Stimulated activated effector memory CD8-positive, alpha-beta T cell treated with anti-CD3 and anti-CD28 coated beads, Interleukin-12 subunit alpha, Interleukin-12 subunit beta, amount 100 ng/mL, for 72 hours (primary cell): ENCODE measurements around the gene CIDEB.
A peak's percentile ranks its signal among the peaks of the same experiment; 100 is the strongest.

Experiments
- ATAC-seq: fragments of 150-1000 bp; cut with Tn5 transposase; 2 replicates; pipeline ENCODE4 v1.10.0; 2021
- DNase-seq, 2 donors: peaks; one replicate each; pipeline ENCODE4 v3.0.0; 2021 to 2022; ENCODE audit warnings: low spot score in 2 of 2
- H3K27ac Mint-ChIP-seq: one replicate; pipeline ENCODE4 v1.8.0; 2022; ENCODE audit warnings: mild to moderate bottlenecking, mixed read lengths
- H3K36me3 Mint-ChIP-seq: one replicate; pipeline ENCODE4 v1.8.0; 2022; ENCODE audit warnings: mild to moderate bottlenecking, mixed read lengths
- H3K4me1 Mint-ChIP-seq: one replicate; pipeline ENCODE4 v1.8.0; 2022; ENCODE audit warnings: mixed read lengths
- H3K4me3 Mint-ChIP-seq: one replicate; pipeline ENCODE4 v1.8.0; 2022; ENCODE audit warnings: mild to moderate bottlenecking, mixed read lengths
- H3K9me3 Mint-ChIP-seq: one replicate; pipeline ENCODE4 v1.8.0; 2022; ENCODE audit warnings: mixed read lengths

The CIDEB gene

DNA sequence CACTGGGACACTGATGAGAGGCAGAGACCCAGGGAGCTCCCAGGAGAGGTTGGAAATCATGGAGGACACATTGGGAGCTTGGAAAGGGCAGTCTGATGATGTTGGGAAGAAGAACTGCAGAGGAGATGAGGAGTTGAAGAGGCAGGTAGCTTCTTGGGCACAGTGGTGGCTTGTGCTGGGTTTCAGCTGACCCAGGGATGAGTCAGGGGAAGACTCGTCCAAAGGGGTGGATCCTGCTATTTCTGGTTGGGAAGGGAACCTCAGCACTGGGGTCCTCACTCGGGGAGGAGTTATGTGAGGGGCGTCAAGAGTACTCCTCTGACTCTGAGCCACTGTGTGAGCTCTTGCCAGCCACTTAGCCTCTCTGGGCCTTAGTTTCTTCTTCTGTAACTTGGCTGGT is 15.6 kb upstream of the CIDEB start:
- no peak overlapping the region for H3K4me3 Mint-ChIP-seq
- DNase-seq (no peak), ATAC-seq (no peak)
- H3K9me3 Mint-ChIP-seq = no peaks in the 10 kb centered on the region
- H3K36me3 Mint-ChIP-seq = no peaks in the 10 kb centered on the region
- peak overlapping the region; percentile 2 for H3K27ac Mint-ChIP-seq
- peaks cover 20% of the 10 kb centered on the region for H3K4me1 Mint-ChIP-seq

DNA sequence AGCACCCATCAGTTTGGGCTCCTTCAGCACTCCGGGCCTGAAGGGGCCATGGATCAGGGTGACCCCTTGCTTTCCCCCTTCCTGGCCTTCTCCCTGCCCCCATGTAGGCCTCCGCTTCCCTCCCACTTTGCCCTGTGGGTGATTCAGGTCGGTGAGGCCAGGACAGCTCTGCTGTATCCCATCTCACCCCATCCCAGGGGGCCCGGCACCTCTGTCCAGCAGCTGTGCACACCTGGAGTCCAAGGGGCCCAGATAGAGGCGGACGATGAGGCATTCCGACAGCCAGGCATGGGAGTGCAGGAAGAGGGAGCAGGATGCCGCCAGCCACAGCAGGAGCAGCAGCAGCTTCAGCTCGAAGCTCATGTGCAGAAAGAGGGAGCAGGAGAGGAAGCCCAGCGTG is 14.9 kb upstream of the CIDEB start:
- Mint-ChIP-seq H3K9me3 (no peaks in the 10 kb centered on the region), H3K4me1 (peaks cover 15% of the 10 kb centered on the region), H3K27ac (peak overlapping the region; percentile 2), H3K36me3 (no peaks in the 10 kb centered on the region), H3K4me3 (no peak overlapping the region)
- no peak for DNase-seq
- ATAC-seq = no peak

DNA sequence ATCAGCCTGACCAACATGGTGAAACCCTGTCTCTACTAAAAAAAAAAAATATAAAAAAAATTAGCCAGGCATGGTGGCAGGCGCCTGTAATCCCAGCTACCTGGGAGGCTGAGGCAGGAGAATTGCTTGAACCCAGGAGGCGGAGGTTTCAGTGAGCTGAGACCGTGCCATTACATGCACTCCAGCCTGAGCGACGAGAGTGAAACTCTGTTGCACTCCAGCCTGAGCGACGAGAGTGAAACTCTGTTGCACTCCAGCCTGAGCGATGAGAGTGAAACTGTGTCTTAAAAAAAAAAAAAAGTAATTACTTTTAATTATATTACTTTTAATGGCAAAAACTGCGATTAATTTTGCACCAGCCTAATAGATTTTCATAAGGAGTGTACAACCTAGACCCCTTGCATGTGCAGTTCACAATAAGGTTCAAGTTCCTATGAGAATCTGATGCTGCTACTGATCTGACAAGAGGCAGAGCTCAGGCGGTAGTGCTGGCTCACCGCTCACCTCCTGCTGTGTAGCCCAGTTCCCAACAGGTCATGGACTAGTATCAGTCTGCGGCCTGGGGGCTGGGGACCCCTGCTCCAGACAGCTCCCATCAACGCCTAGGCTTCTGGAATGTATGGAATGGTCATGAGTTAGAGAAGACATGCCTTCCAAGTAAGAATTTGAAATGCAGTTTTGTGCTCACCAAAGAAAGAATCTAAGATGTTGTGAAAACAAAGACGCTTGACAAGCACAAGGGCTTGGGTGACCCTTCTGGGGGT is 13.6 kb upstream of the CIDEB start:
- peaks cover 14% of the 10 kb centered on the region for H3K4me1 Mint-ChIP-seq
- ATAC-seq = no peak
- no peaks in the 10 kb centered on the region for H3K9me3 Mint-ChIP-seq
- H3K4me3 Mint-ChIP-seq = no peak overlapping the region
- no peak overlapping the region for H3K27ac Mint-ChIP-seq
- DNase-seq = no peak
- H3K36me3 Mint-ChIP-seq = no peaks in the 10 kb centered on the region

DNA sequence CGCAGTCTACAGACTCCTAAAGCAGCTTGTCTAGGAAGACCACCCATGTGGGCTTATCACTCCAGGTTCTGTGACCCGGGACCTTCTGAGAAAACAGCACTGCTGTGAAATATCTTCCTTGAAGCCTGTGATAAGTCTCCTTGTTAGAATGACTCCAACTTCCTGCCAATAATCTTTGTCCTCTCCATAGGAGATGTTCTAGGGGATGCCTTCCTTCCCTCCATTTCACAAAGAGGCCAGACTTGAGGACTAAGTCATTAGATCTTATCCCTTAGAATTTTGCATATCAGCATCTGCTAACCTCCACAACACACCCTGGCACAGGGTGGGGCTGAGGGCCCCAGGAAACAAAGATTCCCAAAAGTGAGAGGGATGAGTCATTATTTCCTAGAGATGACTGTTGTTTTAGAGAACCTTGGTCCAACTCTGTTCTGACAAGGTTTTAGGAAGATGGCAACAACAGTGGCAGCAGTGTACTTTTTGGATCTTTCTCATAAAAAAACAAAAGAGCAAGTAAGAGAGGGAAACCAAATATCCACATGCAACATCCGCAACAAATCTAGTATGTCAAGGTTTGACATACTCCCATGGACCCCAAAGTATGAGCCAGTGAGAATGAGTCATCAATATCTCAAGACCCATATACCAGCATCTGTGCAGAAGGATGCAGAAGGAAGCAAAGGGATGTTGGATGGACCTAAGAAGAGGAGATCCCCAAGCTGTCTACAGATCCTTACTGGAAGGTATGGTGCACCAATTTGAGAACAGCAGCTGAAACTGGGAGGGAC is 9.6 kb upstream of the CIDEB start:
- Mint-ChIP-seq H3K36me3 (peaks cover 2% of the 10 kb centered on the region), H3K4me3 (no peak overlapping the region), H3K4me1 (peaks cover 46% of the 10 kb centered on the region), H3K9me3 (no peaks in the 10 kb centered on the region), H3K27ac (peak overlapping the region; percentile 65)
- DNase-seq (no peak), ATAC-seq (no peak)

DNA sequence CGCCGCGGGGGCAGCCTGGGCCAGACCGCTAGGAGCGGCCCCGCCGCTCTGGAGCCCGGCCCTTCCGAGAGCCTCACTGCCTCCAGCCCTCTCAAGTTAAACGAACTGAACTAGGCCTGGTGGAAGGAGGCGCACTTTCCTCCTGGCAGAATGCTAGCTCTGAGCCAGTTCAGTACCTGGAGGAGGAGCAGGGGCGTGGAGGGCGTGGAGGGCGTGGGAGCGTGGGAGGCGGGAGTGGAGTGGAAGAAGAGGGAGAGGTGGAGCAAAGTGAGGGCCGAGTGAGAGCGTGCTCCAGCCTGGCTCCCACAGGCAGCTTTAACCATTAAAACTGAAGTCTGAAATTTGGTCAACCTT is 8.8 kb upstream of the CIDEB start:
- Mint-ChIP-seq H3K4me1 (peaks cover 51% of the 10 kb centered on the region), H3K36me3 (peaks cover 7% of the 10 kb centered on the region), H3K4me3 (no peak overlapping the region), H3K9me3 (no peaks in the 10 kb centered on the region), H3K27ac (peak overlapping the region; percentile 65)
- no peak for ATAC-seq
- DNase-seq = no peak

DNA sequence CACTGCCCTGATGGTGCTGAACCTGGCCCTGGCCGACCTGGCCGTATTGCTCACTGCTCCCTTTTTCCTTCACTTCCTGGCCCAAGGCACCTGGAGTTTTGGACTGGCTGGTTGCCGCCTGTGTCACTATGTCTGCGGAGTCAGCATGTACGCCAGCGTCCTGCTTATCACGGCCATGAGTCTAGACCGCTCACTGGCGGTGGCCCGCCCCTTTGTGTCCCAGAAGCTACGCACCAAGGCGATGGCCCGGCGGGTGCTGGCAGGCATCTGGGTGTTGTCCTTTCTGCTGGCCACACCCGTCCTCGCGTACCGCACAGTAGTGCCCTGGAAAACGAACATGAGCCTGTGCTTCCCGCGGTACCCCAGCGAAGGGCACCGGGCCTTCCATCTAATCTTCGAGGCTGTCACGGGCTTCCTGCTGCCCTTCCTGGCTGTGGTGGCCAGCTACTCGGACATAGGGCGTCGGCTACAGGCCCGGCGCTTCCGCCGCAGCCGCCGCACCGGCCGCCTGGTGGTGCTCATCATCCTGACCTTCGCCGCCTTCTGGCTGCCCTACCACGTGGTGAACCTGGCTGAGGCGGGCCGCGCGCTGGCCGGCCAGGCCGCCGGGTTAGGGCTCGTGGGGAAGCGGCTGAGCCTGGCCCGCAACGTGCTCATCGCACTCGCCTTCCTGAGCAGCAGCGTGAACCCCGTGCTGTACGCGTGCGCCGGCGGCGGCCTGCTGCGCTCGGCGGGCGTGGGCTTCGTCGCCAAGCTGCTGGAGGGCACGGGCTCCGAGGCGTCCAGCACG is 8.2 kb upstream of the CIDEB start:
- no peak for ATAC-seq
- peak overlapping the region; percentile 65 for H3K27ac Mint-ChIP-seq
- DNase-seq = no peak
- H3K4me1 Mint-ChIP-seq = peaks cover 52% of the 10 kb centered on the region
- no peaks in the 10 kb centered on the region for H3K9me3 Mint-ChIP-seq
- H3K4me3 Mint-ChIP-seq = no peak overlapping the region
- H3K36me3 Mint-ChIP-seq = peaks cover 7% of the 10 kb centered on the region

DNA sequence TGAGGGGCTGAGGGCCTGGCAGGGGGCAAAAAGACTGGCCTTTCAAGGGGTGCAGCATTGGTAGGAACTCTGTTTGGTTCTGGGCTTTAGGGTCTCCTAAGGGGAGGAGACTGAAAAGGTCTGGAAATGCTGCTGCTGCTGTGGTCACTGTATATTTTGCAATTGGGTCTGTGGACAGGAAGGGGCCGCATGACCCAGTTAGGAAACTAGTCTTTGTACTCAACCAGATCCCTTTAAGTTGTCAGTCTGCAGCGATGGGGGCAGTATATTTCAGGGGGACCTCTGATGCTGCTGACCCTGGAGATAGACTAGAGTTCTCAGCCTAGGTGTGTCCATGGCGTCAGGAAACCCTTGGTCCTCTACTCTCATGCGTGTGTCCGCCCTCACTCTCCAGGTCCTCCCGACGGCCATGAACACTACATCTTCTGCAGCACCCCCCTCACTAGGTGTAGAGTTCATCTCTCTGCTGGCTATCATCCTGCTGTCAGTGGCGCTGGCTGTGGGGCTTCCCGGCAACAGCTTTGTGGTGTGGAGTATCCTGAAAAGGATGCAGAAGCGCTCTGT is 7.5 kb upstream of the CIDEB start:
- Mint-ChIP-seq H3K27ac (peak overlapping the region; percentile 92), H3K9me3 (no peaks in the 10 kb centered on the region), H3K4me3 (no peak overlapping the region), H3K4me1 (peaks cover 54% of the 10 kb centered on the region), H3K36me3 (peaks cover 9% of the 10 kb centered on the region)
- no peak for ATAC-seq
- DNase-seq = no peak

DNA sequence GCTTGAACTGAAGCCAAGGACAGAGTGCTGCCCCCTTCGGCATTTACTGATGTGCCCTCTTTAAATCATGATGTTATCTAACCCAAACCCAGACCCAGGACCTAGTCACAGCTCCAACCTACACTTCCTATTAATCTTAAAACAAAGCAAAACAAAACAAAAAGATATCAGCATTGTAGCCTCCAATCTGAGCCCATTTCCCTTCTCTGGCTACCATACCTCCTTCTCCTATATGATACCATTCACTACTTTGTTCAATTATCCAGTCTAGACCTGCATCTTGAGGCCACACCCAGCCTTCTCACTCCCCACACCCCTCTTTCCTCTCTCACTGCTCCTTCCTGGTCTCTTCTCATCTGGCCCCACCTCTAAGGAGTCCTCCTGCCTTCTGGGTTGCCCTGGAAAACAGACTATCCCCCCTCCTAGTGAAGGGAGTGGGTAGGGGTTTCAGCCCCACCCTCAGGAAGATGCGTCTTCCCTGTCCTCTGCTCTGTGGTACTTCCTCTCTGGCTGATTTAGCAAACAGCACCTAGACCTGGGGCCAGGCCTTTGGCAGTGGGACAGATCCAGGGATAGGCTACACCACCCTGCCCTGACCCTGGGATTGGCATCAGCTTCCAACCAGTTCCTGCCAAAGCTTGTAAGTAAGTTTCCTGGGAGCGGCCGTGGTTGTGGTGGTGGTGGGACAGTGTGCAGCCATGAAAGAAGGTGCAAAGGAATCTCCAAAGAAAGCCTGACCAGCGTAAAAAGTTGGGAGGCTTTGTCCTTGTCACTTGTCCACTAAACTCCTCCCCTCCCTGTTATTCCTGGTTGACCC is 6.8 kb upstream of the CIDEB start:
- Mint-ChIP-seq H3K9me3 (no peaks in the 10 kb centered on the region), H3K4me3 (peak overlapping the region; percentile 80), H3K36me3 (peaks cover 15% of the 10 kb centered on the region), H3K27ac (peak overlapping the region; percentile 92), H3K4me1 (peaks cover 62% of the 10 kb centered on the region)
- DNase-seq = no peak
- no peak for ATAC-seq

DNA sequence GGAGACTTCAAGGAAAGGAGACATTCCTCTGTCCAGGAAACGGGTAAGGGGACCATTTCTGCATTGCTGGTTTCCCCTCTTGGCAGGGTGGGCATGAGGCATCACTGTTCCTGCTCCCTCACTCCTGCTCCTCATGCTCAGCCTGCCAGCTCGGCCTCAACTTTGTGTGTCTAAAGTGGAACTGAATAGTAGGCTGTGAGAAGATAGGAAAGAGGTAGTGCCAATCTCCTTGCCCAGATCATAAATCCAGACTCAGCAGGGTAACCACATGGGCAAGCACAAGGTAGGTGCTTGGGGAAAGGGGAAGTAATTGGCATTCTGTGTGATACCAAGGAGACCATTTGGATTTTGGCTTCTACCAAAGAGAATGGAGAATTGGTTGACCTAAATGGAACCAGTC is 6.1 kb upstream of the CIDEB start:
- H3K4me3 Mint-ChIP-seq = peak overlapping the region; percentile 80
- H3K36me3 Mint-ChIP-seq = peaks cover 15% of the 10 kb centered on the region
- no peaks in the 10 kb centered on the region for H3K9me3 Mint-ChIP-seq
- H3K4me1 Mint-ChIP-seq = peaks cover 68% of the 10 kb centered on the region
- DNase-seq = no peak
- peak overlapping the region; percentile 92 for H3K27ac Mint-ChIP-seq
- no peak for ATAC-seq

DNA sequence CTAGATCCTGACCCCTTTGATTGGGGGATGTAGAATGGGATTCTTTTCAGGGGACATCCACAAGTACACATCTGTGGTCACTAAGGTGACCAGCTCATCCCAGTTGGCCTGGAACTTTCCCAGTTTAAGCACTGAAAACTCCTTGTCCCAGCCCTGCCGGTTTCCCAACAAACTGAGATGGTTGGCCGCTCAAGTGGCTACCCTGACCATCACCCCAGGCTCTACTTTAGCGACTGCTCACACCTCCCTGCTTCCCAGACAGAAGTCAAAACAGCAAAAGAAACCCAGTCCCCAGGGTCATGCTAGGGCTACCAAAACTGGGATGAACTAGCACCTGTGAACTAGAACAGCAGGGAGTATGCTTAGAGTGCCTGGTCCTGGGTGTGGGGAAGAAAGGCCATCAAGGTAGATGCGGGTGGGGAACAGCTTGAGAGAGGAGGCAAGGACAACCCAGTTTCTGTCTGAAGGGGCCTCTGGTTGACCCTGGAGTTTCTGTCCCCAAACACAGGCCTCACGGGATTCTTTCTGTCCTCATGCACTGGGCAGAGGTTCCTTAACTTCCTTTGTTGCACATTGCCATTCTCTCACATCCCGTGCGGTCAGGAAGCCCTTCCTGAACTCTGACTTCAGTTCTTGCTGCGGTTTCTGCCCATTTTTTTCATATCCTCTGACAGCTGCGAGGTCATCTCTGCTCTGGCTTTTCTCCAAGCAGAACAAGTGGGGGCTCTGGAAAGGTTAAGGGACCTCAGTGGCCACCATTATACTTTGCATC is 5.1 kb upstream of the CIDEB start:
- peak overlapping the region; percentile 80 for H3K4me3 Mint-ChIP-seq
- no peaks in the 10 kb centered on the region for H3K9me3 Mint-ChIP-seq
- ATAC-seq = no peak
- peak overlapping the region; percentile 92 for H3K27ac Mint-ChIP-seq
- H3K36me3 Mint-ChIP-seq = peaks cover 23% of the 10 kb centered on the region
- DNase-seq = peak in 1 of 2 donors; percentile 56
- H3K4me1 Mint-ChIP-seq = peaks cover 76% of the 10 kb centered on the region

DNA sequence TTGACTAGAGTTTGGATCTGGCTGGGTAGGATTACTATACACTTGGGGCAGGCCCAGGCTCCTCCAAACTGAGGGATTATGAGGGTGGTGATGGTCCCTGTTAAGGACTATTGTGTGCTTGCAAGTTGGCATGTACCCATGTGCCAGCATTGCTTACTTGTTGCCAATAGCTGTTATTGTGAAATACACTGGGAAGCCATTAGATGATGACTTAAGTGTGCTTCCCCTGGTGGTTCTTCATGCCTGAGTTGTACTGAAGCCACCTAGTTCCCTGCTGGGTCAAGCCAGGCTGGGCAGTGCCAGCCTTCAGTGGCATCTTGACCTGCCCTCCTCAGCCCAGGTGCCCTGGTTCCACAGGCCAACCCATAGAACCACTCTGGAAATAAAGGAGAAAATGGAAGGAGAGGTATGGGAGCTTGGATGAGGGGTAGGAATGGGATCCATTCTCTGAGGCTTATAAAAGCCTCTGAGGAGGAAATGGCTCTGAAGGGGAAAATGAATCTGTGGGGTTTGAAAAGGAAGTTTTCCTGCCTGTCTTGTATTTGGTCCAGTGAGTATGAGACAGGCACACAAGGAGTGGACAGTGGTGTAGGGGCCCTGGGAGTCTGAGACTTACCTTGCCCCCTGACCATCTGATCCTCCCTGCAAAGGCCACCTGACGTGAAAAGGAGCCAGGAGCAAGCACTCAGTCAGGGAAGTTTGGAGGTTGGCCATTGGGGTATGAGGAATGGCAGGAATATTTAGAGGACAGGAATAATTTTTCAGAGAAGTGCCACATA is 4.2 kb upstream of the CIDEB start:
- no peaks in the 10 kb centered on the region for H3K9me3 Mint-ChIP-seq
- peaks cover 78% of the 10 kb centered on the region for H3K4me1 Mint-ChIP-seq
- H3K36me3 Mint-ChIP-seq = peaks cover 32% of the 10 kb centered on the region
- no peak for ATAC-seq
- peak overlapping the region; percentile 80 for H3K4me3 Mint-ChIP-seq
- DNase-seq = no peak
- peak overlapping the region; percentile 92 for H3K27ac Mint-ChIP-seq

DNA sequence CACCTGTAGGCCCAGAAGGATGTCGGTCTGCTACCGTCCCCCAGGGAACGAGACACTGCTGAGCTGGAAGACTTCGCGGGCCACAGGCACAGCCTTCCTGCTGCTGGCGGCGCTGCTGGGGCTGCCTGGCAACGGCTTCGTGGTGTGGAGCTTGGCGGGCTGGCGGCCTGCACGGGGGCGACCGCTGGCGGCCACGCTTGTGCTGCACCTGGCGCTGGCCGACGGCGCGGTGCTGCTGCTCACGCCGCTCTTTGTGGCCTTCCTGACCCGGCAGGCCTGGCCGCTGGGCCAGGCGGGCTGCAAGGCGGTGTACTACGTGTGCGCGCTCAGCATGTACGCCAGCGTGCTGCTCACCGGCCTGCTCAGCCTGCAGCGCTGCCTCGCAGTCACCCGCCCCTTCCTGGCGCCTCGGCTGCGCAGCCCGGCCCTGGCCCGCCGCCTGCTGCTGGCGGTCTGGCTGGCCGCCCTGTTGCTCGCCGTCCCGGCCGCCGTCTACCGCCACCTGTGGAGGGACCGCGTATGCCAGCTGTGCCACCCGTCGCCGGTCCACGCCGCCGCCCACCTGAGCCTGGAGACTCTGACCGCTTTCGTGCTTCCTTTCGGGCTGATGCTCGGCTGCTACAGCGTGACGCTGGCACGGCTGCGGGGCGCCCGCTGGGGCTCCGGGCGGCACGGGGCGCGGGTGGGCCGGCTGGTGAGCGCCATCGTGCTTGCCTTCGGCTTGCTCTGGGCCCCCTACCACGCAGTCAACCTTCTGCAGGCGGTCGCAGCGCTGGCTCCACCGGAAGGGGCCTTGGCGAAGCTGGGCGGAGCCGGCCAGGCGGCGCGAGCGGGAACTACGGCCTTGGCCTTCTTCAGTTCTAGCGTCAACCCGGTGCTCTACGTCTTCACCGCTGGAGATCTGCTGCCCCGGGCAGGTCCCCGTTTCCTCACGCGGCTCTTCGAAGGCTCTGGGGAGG is 3.1 kb upstream of the CIDEB start, which contains the start of gene LTB4R:
Gene LTB4R, plus strand, starts transcription at position 857 of the 959 bp plus-strand sequence. CDS start 4,150 bp downstream, outside the sequence.
- DNase-seq (peak; percentile 56 to 85), ATAC-seq (peak; percentile 89)
- H3K4me3 Mint-ChIP-seq = peak within 1 kb of the TSS; percentile 80
- H3K4me1 Mint-ChIP-seq = peaks cover 77% of the 10 kb centered on the region
- H3K36me3 Mint-ChIP-seq = peaks cover 43% of the 10 kb centered on the region
- H3K9me3 Mint-ChIP-seq = no peaks in the 10 kb centered on the region
- H3K27ac Mint-ChIP-seq = peak within 1 kb of the TSS; percentile 92
